ENCODE measurements around the gene GLYATL1. TPM values are rescaled to one million over a fixed set of nuclear protein-coding genes. Genes with fewer than 3 reads are reported as not detected.
"Not testable (repeated sequence)": the region's sequence is repeated elsewhere in the genome, so short reads cannot be mapped to it uniquely, and the experiment has no call there.

Gene GLYATL1
- total and polyA plus RNA-seq, 2 of the 8 experiments (the other 6 are each of a cell fraction or from before 2014, with no cell fraction given): 8.6 to 10.7 TPM

DNA sequence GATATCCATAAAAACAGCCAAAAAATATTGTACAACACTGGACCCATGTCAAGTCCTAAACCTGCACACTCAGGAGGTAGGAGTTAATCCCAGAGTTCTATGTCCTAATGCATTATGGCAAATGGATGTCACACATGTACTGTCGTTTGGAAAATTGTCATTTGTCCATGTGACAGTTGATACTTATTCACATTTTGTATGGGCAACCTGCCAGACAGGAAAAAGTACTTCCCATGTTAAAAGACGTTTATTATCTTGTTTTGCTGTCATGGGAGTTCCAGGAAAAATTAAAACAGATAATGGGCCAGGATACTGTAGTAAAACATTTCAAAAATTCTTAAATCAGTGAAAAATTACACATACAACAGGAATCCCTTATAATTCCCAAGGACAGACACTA, 62.7 kb downstream of the GLYATL1 start:
- H4K8ac ChIP-seq (ENCODE audit: extremely low read depth, insufficient read depth, low read length); H3K4me2 ChIP-seq (ENCODE audit: insufficient read depth in 1 of 2, low read depth in 2 of 2, low read length in 2 of 2); H3K27me3 ChIP-seq (replicated peaks in 1 of 4; ENCODE audit: control insufficient read depth in 3 of 4, extremely low read depth in 1 of 4, insufficient read depth in 3 of 4, low read length in 3 of 4); POLR2A ChIA-PET (ENCODE audit: partially characterized antibody); H2BK120ac ChIP-seq (replicated peaks; ENCODE audit: low read depth, low read length); H3K56ac ChIP-seq (replicated peaks; ENCODE audit: insufficient read length, low read depth, low read length); DNase-seq (ENCODE audit: low read depth in 1 of 2, low spot score in 2 of 2); H3K4ac ChIP-seq (replicated peaks; ENCODE audit: insufficient read length, low read depth, low read length); H2AK5ac ChIP-seq (ENCODE audit: low read depth, low read length); H2BK12ac ChIP-seq (ENCODE audit: low read depth, low read length); H4K20me1 ChIP-seq (replicated peaks in 1 of 2; ENCODE audit: control insufficient read depth in 1 of 2, insufficient read depth in 2 of 2, low read length in 2 of 2); H3K27ac ChIP-seq (ENCODE audit: low read depth, low read length); H2BK20ac ChIP-seq (ENCODE audit: low read length); H4K91ac ChIP-seq (replicated peaks; ENCODE audit: insufficient read length, low read length); H3K4me3 ChIP-seq (ENCODE audit: extremely low read depth in 1 of 4, insufficient read depth in 2 of 4, low read depth in 3 of 4, low read length in 4 of 4); H3K36me3 ChIP-seq (ENCODE audit: control insufficient read depth in 2 of 4, insufficient read depth in 4 of 4, low read length in 3 of 4); H3K18ac ChIP-seq (ENCODE audit: extremely low read depth, low read length); H3K23ac ChIP-seq (ENCODE audit: insufficient read length); H3K79me1 ChIP-seq (ENCODE audit: low read depth, low read length); H3K79me2 ChIP-seq (ENCODE audit: control insufficient read depth in 1 of 2, insufficient read depth in 2 of 2, low read length in 2 of 2); H3K9me3 ChIP-seq (ENCODE audit: insufficient read depth in 2 of 2, low read depth in 1 of 2, low read length in 1 of 2); H3K9ac ChIP-seq (replicated peaks in 1 of 4; ENCODE audit: extremely low read depth in 1 of 4, low read depth in 3 of 4, low read length in 3 of 4); H2AFZ ChIP-seq (ENCODE audit: low read length); H2BK15ac ChIP-seq (ENCODE audit: low read length); H3K23me2 ChIP-seq (ENCODE audit: low read depth, low read length); H4K5ac ChIP-seq (ENCODE audit: insufficient read length, low read depth, low read length); H3K14ac ChIP-seq (ENCODE audit: insufficient read length); H2BK5ac ChIP-seq (ENCODE audit: low read depth, low read length); FAIRE-seq; H3K4me1 ChIP-seq (replicated peaks in 1 of 4; ENCODE audit: control insufficient read depth in 3 of 4, insufficient read depth in 4 of 4, low read length in 3 of 4): not testable (repeated sequence)
- CTCF ChIA-PET (ENCODE audit: partially characterized antibody): interaction anchor here (1.0 to 1.5 kb wide), 4 partner anchors 10 to 57 kb away, joined by 3 to 7 read pairs (median 4); no protein-coding TSS in a partner anchor
- WGBS, 2 experiments (ENCODE audit: extremely low coverage in 1 of 2, insufficient coverage in 1 of 2, insufficient read length in 1 of 2, insufficient replicate concordance in 2 of 2, low coverage in 1 of 2, low lambda C conversion rate in 2 of 2, missing lambda C conversion rate in 1 of 2): 92% methylated on average over 2 of the region's 2 CpGs; no CpG with 5 or more reads in 1 of the 2 experiments

Other genes starting within 250 kb of the GLYATL1 start
- gene GLYAT, start 207.5 kb upstream of the GLYATL1 start, total RNA-seq (2021; fragmentation: NEBNext Ultra II Directional; extraction: Animal tissue kit (Norgen Biotek cat#: 25700)): not detected in 2 replicates
- not detected in 2 replicates for gene GLYAT, start 207.5 kb upstream of the GLYATL1 start, polyA plus RNA-seq (2011; rRNA removed)
- gene GLYATL2, start 94.8 kb upstream of the GLYATL1 start, total RNA-seq (2021; fragmentation: NEBNext Ultra II Directional; extraction: Animal tissue kit (Norgen Biotek cat#: 25700)): 0.38 and 0.69 TPM in 2 replicates
- gene GLYATL2, start 94.8 kb upstream of the GLYATL1 start, polyA plus RNA-seq (2011; rRNA removed): 0.08 and 0.39 TPM in 2 replicates
- gene GLYATL1B, start 146.8 kb downstream of the GLYATL1 start, total RNA-seq (2021; fragmentation: NEBNext Ultra II Directional; extraction: Animal tissue kit (Norgen Biotek cat#: 25700)): not detected in 2 replicates
- gene GLYATL1B, start 146.8 kb downstream of the GLYATL1 start, polyA plus RNA-seq (2011; rRNA removed): 0.08 TPM in 1 of 2 replicates, not detected in the other
- gene FAM111B, start 167.7 kb downstream of the GLYATL1 start, total RNA-seq (2021; fragmentation: NEBNext Ultra II Directional; extraction: Animal tissue kit (Norgen Biotek cat#: 25700)): 38.1 and 40.0 TPM in 2 replicates
- gene FAM111B, start 167.7 kb downstream of the GLYATL1 start, polyA plus RNA-seq (2011; rRNA removed): 2.4 and 4.8 TPM in 2 replicates
- 29.9 and 31.1 TPM in 2 replicates for gene FAM111A, start 203.4 kb downstream of the GLYATL1 start, total RNA-seq (2021; fragmentation: NEBNext Ultra II Directional; extraction: Animal tissue kit (Norgen Biotek cat#: 25700))
- 7.4 and 10.2 TPM in 2 replicates for gene FAM111A, start 203.4 kb downstream of the GLYATL1 start, polyA plus RNA-seq (2011; rRNA removed)
- 18.8 and 20.0 TPM in 2 replicates for gene DTX4, start 232.6 kb downstream of the GLYATL1 start, total RNA-seq (2021; fragmentation: NEBNext Ultra II Directional; extraction: Animal tissue kit (Norgen Biotek cat#: 25700))
- gene DTX4, start 232.6 kb downstream of the GLYATL1 start, polyA plus RNA-seq (2011; rRNA removed): 5.1 and 13.0 TPM in 2 replicates